GM12878 (cell line): ENCODE data around the gene PARK7. TPM values are rescaled to one million over a fixed set of nuclear protein-coding genes. Genes with fewer than 3 reads are reported as not detected.

ENCODE experiments used
- ATAC-seq: fragments of 200-7000 bp; cut with Tn5 transposase; 3 replicates; pipeline ENCODE4 v1.9.1; 2020; ENCODE audit warnings: mild to moderate bottlenecking, moderate library complexity
- BruUV-seq: library from RNA; stranded (reverse); fragments of 400-500 nt; replicated peaks from 2 replicates; lab custom pipeline; 2021; lab: Mats Ljungman, UMichigan
- CTCF ChIA-PET: fragments of 300-600 bp; sonication (Branson Sonifier 250); formaldehyde crosslinking; extraction: SDS; loops from one replicate; lab custom pipeline; 2021; ENCODE audit warnings: inconsistent platforms; lab: Yijun Ruan, JAX
- POLR2A ChIA-PET: fragments of 350-600 bp; formaldehyde crosslinking; extraction: SDS; loops from one replicate; lab custom pipeline; 2021; ENCODE audit warnings: inconsistent platforms; lab: Charles Lee
- RAD21 ChIA-PET: fragments of 300-600 bp; sonication (Branson Sonifier 250); formaldehyde crosslinking; loops from one replicate; lab custom pipeline; 2023; ENCODE audit warnings: antibody characterized with exemption; ENCODE audit not compliant: unreplicated experiment; lab: Charles Lee
- SMC1A ChIA-PET: fragments of 300-600 bp; sonication (Branson Sonifier 250); formaldehyde crosslinking; loops from one replicate; lab custom pipeline; 2023; ENCODE audit not compliant: unreplicated experiment, uncharacterized antibody; lab: Charles Lee
- DNase-seq: peaks from one replicate; pipeline ENCODE4 v3.0.0-alpha.2; 2011; ENCODE audit warnings: low read depth, low spot score
- FAIRE-seq: peaks from 3 replicates; lab custom pipeline; 2011; peaks lifted over from hg19 to GRCh38; lab: Jason Lieb, UNC
- H2AFZ ChIP-seq: 2 replicates; pipeline ENCODE4 v1.6.0; 2011; ENCODE audit warnings: low read depth, low read length, control low read depth; ENCODE audit not compliant: control insufficient read depth
- H3K27ac ChIP-seq: 2 replicates; pipeline ENCODE4 v1.5.1; 2011; ENCODE audit warnings: control low read depth; ENCODE audit not compliant: control insufficient read depth, insufficient read depth
- H3K27me3 ChIP-seq, 2 experiments: replicated peaks in 1 of 2; 2 replicates each; pipeline versions ENCODE4 v1.6.0 to v1.6.1; 2011; ENCODE audit warnings: low read length in 1 of 2; ENCODE audit not compliant: control insufficient read depth in 2 of 2, insufficient read depth in 2 of 2
- H3K36me3 ChIP-seq, 2 experiments: 2 replicates each; pipeline ENCODE4 v1.5.1; 2011; ENCODE audit warnings: low read length in 1 of 2; ENCODE audit not compliant: control insufficient read depth in 2 of 2, insufficient read depth in 2 of 2
- H3K4me1 ChIP-seq: 2 replicates; pipeline ENCODE4 v1.6.1; 2011; ENCODE audit warnings: mild to moderate bottlenecking, low read length, moderate library complexity, mixed read lengths; ENCODE audit not compliant: control insufficient read depth, insufficient read depth
- H3K4me2 ChIP-seq: 2 replicates; pipeline ENCODE4 v1.6.0; 2011; ENCODE audit warnings: control low read depth; ENCODE audit not compliant: control insufficient read depth, insufficient read depth
- H3K4me3 ChIP-seq: fragments of 200-600 bp; sonication (generic); 2 replicates; pipeline ENCODE4 v1.5.1; 2016
- H3K79me2 ChIP-seq: 2 replicates; pipeline ENCODE4 v1.6.0; 2011; ENCODE audit warnings: low read length; ENCODE audit not compliant: control insufficient read depth, insufficient read depth
- H3K9ac ChIP-seq: 2 replicates; pipeline ENCODE4 v1.8.0; 2011; ENCODE audit warnings: low read length, control low read depth, mixed read lengths; ENCODE audit not compliant: control insufficient read depth, insufficient read depth
- H3K9me3 ChIP-seq: replicated peaks from 3 replicates; pipeline ENCODE4 v1.5.1; 2011; ENCODE audit warnings: mild to moderate bottlenecking, low read length; ENCODE audit not compliant: control insufficient read depth, insufficient read depth
- H4K20me1 ChIP-seq: 2 replicates; pipeline ENCODE4 v1.6.0; 2011; ENCODE audit not compliant: control insufficient read depth, insufficient read depth
- BCL11A ChIP-seq: IDR thresholded peaks from 2 replicates; pipeline ENCODE4 v1.6.1; 2011; ENCODE audit warnings: low read depth, low read length
- BMI1 ChIP-seq: fragments of 450-650 bp; IDR thresholded peaks from 2 replicates; pipeline ENCODE4 v1.6.1; 2016; ENCODE audit warnings: mild to moderate bottlenecking, moderate library complexity, borderline replicate concordance
- CREM ChIP-seq: IDR thresholded peaks from 2 replicates; pipeline ENCODE4 v1.6.1; 2014; ENCODE audit warnings: antibody characterized with exemption, low read depth
- E2F4 ChIP-seq: IDR thresholded peaks from 2 replicates; pipeline ENCODE4 v1.6.1; 2012; ENCODE audit warnings: low read depth, low read length, improper control_type of control experiment
- FOS ChIP-seq: IDR thresholded peaks from 3 replicates; pipeline ENCODE4 v1.6.1; 2011; ENCODE audit warnings: borderline replicate concordance; ENCODE audit not compliant: insufficient read length; ENCODE audit errors: extremely low read depth
- FOXM1 ChIP-seq: IDR thresholded peaks from 2 replicates; pipeline ENCODE4 v1.6.1; 2012; ENCODE audit warnings: low read depth, mild to moderate bottlenecking, inconsistent platforms, low read length, moderate library complexity
- HDAC2 ChIP-seq: fragments of 200-600 bp; sonication (generic); IDR thresholded peaks from 2 replicates; pipeline ENCODE4 v1.6.1; 2017
- KAT2A ChIP-seq: conservative IDR thresholded peaks from 2 replicates; pipeline ENCODE4 v1.6.1; 2011; ENCODE audit warnings: low read depth, low read length; ENCODE audit not compliant: control insufficient read depth
- MTA2 ChIP-seq: fragments of 450-650 bp; IDR thresholded peaks from 2 replicates; pipeline ENCODE4 v1.6.1; 2016; ENCODE audit warnings: low read depth, mild to moderate bottlenecking, moderate library complexity
- MYB ChIP-seq: fragments of 150-350 bp; IDR thresholded peaks from 2 replicates; pipeline ENCODE4 v1.6.1; 2014; ENCODE audit warnings: mild to moderate bottlenecking, low read depth, low read length, borderline replicate concordance
- PRDM15 ChIP-seq: fragments of 450-650 bp; formaldehyde crosslinking; IDR thresholded peaks from 2 replicates; pipeline ENCODE4 v1.4.0; 2020; ENCODE audit warnings: mild to moderate bottlenecking, moderate library complexity
- SMC3 ChIP-seq: IDR thresholded peaks from 2 replicates; pipeline ENCODE4 v1.6.1; 2011; ENCODE audit warnings: low read length, improper control_type of control experiment, borderline replicate concordance
- TCF12 ChIP-seq: IDR thresholded peaks from 2 replicates; pipeline ENCODE4 v1.6.1; 2011; ENCODE audit warnings: low read depth, mild to moderate bottlenecking, low read length
- ZBTB40 ChIP-seq: fragments of 450-650 bp; IDR thresholded peaks from 2 replicates; pipeline ENCODE4 v1.6.1; 2016; ENCODE audit warnings: mild to moderate bottlenecking, moderate library complexity, borderline replicate concordance
- ZNF384 ChIP-seq: IDR thresholded peaks from 2 replicates; pipeline ENCODE4 v1.6.1; 2012; ENCODE audit warnings: low read depth, mild to moderate bottlenecking, low read length, improper control_type of control experiment, borderline replicate concordance
- WGBS: methylation state at CpG from one replicate; pipeline ENCODE4 v1.1.6; 2016; ENCODE audit warnings: low lambda C conversion rate; ENCODE audit not compliant: insufficient replicate concordance, insufficient coverage; ENCODE audit errors: missing lambda C conversion rate; 5-methylcytosine and 5-hydroxymethylcytosine counted together
- in situ Hi-C: fragments of 300-500 bp; cut with MboI; formaldehyde crosslinking; loops from 9 replicates; pipeline ENCODE4 v1.14.3; 2018; ENCODE audit warnings: mixed read lengths
- intact Hi-C: fragments of 100-400 bp; cut with micrococcal nuclease; formaldehyde crosslinking; loops from one replicate; pipeline ENCODE4 v1.14.2; 2022; ENCODE audit not compliant: unreplicated experiment
- polyA plus RNA-seq, 11 experiments: library from polyadenylated mRNA; depleted of rRNA in 4 of 11; unstranded in 6 of 11; stranded (reverse) in 5 of 11; fragments of >200 nt; fragmentation: Nextera tagmentation in 4 of 11; fragmentation: Illumina TruSeq in 1 of 11; extraction: Ambion mirVana in 4 of 11; extraction: Trizol in 1 of 11; gene quantifications; 1 replicate in 1 of 11; 2 replicates in 10 of 11; pipeline versions ENCODE4 v1.2.1 to v1.2.3, GENCODE V29; 2011 to 2016; ENCODE audit warnings: inconsistent platforms in 2 of 11, missing spikeins in 2 of 11, low read depth in 1 of 11
- total RNA-seq, 4 experiments: library from RNA; depleted of rRNA in 3 of 4; stranded (reverse); fragments of >200 nt in 3 of 4; fragmentation: Illumina TruSeq in 1 of 4; extraction: Trizol in 1 of 4; gene quantifications; 2 replicates each; pipeline versions ENCODE4 v1.2.1 to v1.2.3, GENCODE V29; 2013 to 2021

PARK7 gene
- total and polyA plus RNA-seq, 10 of the 15 experiments (the other 5 are each of a cell fraction or from before 2014, with no cell fraction given), result 267 to 1,056 (median 495) TPM

GRCh38 chr1:8010080-8010664, 48.7 kb downstream of the PARK7 start (continued):
- TF ChIP-seq ZNF384, result no peak
- no peak for TF ChIP-seq E2F4
- TF ChIP-seq TCF12, result no peak
- TF ChIP-seq HDAC2, result no peak
- no peak for TF ChIP-seq FOS

GRCh38 chr1:8011016-8011415, 49.5 kb downstream of the PARK7 start:
- CTCF ChIA-PET, result interaction anchor here (1.0 to 11.7 kb wide), 6 partner anchors 22 to 716 kb away, joined by 3 to 263 read pairs (median 8); no protein-coding TSS in a partner anchor
- H4K20me1 ChIP-seq, result no peaks in the 10 kb centered on the region
- POLR2A ChIA-PET, result no interaction called here
- no peak for ATAC-seq
- H3K27ac ChIP-seq, result no peak overlapping the region
- no peaks in the 10 kb centered on the region for H3K4me1 ChIP-seq
- no peaks in the 10 kb centered on the region for H3K9me3 ChIP-seq
- RAD21 ChIA-PET, result no interaction called here
- H3K79me2 ChIP-seq, result no peaks in the 10 kb centered on the region
- in situ Hi-C loops (loop anchor here (10.0 kb wide), 1 partner anchor 334 kb away; no protein-coding TSS in a partner anchor), intact Hi-C loops (no loop called here)
- no peaks in the 10 kb centered on the region for H3K27me3 ChIP-seq
- no peak for DNase-seq
- no peak for FAIRE-seq
- no peak overlapping the region for H3K9ac ChIP-seq
- SMC1A ChIA-PET, result interaction anchor here (0.6 to 10.0 kb wide), 4 partner anchors 28 to 48 kb away, joined by 4 to 79 read pairs (median 6); no protein-coding TSS in a partner anchor
- peaks cover 0 to 3% of the 10 kb centered on the region in 2 experiments; a peak in 2 of 4 replicates for H3K36me3 ChIP-seq
- 51% methylated on average over 4 of the region's 4 CpGs for WGBS
- H3K4me2 ChIP-seq, result no peak overlapping the region
- no peak overlapping the region for H3K4me3 ChIP-seq
- no TSS peak for BruUV-seq
- no peak overlapping the region for H2AFZ ChIP-seq
- TF ChIP-seq CREM (no peak), KAT2A (no peak), SMC3 (no peak), BCL11A (no peak), BMI1 (no peak), FOXM1 (no peak), MYB (no peak), ZBTB40 (no peak), PRDM15 (CRISPR knock-in tag) (no peak), MTA2 (no peak)
